ENCODE data around the gene CIITA. TPM values are rescaled to one million over a fixed set of nuclear protein-coding genes. Genes with fewer than 3 reads are reported as not detected.

CIITA gene
- total and polyA plus RNA-seq, 9 of the 15 experiments (the other 6 are each of a cell fraction or from before 2014, with no cell fraction given): 0.01 to 0.20 (median 0.11) TPM; not detected in 4

DNA sequence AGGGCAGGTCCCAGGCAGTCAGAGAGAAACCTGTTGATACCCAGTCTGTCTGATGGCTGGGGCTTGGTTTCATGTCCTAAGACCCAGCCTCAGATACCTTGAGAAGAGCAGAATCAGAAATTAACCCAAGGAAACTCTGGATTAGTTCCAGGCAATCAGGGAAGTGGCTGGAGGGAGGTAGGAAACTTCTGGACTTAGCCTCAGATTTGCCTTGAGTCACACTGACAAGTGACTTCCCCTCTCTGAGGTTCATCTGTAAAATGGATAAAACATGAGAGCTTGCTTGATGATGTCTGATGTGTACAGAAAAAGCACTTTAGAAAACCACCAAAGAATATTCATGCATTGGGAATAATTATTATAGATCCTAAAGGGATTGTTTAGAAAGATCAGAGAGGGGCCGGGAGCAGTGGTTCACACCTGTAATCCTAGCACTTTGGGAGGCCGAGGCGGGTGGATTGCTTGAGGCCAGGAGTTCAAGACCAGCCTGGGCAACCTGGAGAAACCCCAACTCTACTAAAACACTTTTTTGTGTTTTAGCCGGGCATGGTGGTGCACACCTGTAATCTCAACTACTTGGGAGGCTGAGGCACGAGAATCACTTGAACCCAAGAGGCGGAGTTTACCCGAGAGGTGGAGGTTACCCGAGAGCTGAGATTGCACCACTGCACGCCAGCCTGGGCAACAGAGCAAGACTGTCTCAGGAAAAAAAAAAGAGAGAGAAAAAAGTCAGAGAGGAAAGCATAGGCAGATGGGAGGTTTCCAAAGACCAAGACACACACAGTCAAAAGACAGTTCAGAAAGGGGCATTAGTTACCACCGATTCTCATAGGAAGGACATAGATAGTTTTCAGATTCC, 3.8 kb downstream of the CIITA start:
- intact Hi-C loops (cut with micrococcal nuclease): no loop called here
- no peak overlapping the region for H3K4me3 ChIP-seq
- TF ChIP-seq ZC3H8 (IDR thresholded peaks at IDR 0.05) (no peak), TCFL5 (CRISPR knock-in tag; conservative IDR thresholded peaks at IDR 0.05) (no peak), AFF4 (CRISPR knock-in tag; IDR thresholded peaks at IDR 0.05) (no peak), CUX1 (CRISPR knock-in tag; IDR thresholded peaks at IDR 0.05) (no peak), POU5F1 (IDR thresholded peaks at IDR 0.05; ENCODE audit: borderline replicate concordance, low read depth, low read length, partially characterized antibody) (no peak), HMBOX1 (IDR thresholded peaks at IDR 0.05) (no peak), MAZ (CRISPR knock-in tag; conservative IDR thresholded peaks at IDR 0.05 in 1 of 2, IDR thresholded peaks at IDR 0.05 in 1 of 2) (no peak)
- TF ChIP-seq, protein P1, sequence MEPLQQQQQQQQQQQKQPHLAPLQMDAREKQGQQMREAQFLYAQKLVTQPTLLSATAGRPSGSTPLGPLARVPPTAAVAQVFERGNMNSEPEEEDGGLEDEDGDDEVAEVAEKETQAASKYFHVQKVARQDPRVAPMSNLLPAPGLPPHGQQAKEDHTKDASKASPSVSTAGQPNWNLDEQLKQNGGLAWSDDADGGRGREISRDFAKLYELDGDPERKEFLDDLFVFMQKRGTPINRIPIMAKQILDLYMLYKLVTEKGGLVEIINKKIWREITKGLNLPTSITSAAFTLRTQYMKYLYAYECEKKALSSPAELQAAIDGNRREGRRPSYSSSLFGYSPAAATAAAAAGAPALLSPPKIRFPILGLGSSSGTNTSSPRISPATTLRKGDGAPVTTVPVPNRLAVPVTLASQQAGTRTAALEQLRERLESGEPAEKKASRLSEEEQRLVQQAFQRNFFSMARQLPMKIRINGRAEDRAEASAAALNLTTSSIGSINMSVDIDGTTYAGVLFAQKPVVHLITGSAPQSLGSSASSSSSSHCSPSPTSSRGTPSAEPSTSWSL (CRISPR knock-in tag; IDR thresholded peaks at IDR 0.05; ENCODE audit: borderline replicate concordance): no peak

More for the DNA sequence above, 3.8 kb downstream of the CIITA start:
- Histone ChIP-seq H3K4me1 (replicated peaks in 1 of 2; ENCODE audit: control insufficient read depth in 2 of 2, insufficient read depth in 2 of 2, low read length in 2 of 2) (peaks cover 4 to 8% of the 10 kb centered on the region in 2 experiments; a peak in 3 of 5 replicates), H3K27ac (ENCODE audit: extremely low read depth, low read depth, low read length) (no peak overlapping the region), H3K36me3 (ENCODE audit: control insufficient read depth, insufficient read depth, low read length) (no peaks in the 10 kb centered on the region), H4K20me1 (replicated peaks; ENCODE audit: control insufficient read depth, insufficient read depth, low read length) (peaks cover 3% of the 10 kb centered on the region; the same call in 1 of the 2 replicates), H3K27me3 (ENCODE audit: control insufficient read depth in 2 of 2, insufficient read depth in 2 of 2, low read length in 2 of 2) (peaks cover 38 to 51% of the 10 kb centered on the region in 2 experiments), H3K9me3 (replicated peaks; ENCODE audit: control insufficient read depth, insufficient read depth, low read depth, low read length) (no peaks in the 10 kb centered on the region), H3K79me2 (ENCODE audit: control insufficient read depth, insufficient read depth, low read length) (no peaks in the 10 kb centered on the region), H3K4me2 (ENCODE audit: insufficient read depth, low read length) (no peak overlapping the region), H2AFZ (ENCODE audit: low read depth, low read length) (no peak overlapping the region), H3K9me1 (ENCODE audit: control insufficient read depth, insufficient read depth, low read length) (no peaks in the 10 kb centered on the region), H3K9ac (ENCODE audit: insufficient read depth in 1 of 2, low read depth in 2 of 2, low read length in 2 of 2) (no peak overlapping the region)
- in situ Hi-C loops (cut with MboI): no loop called here
- no peak for FAIRE-seq
- no peak for ATAC-seq
- CTCF ChIA-PET (ENCODE audit: low intra/inter-chr PET ratio): no interaction called here
- POLR2A ChIA-PET: no interaction called here
- 1% methylated on average over 10 of the region's 10 CpGs for WGBS (ENCODE audit: insufficient coverage, low coverage, missing lambda C conversion rate)
- no TSS peak for BruUV-seq (replicated peaks)
- DNase-seq (ENCODE audit: extremely low read depth in 1 of 4, low spot score in 3 of 4): no peak
